Activated T-helper 1 cell treated with Interleukin-2 at 50 U/mL for 16 hours (primary cell): ENCODE data around the gene SCEL.
"Not testable (repeated sequence)": the region's sequence is repeated elsewhere in the genome, so short reads cannot be mapped to it uniquely, and the experiment has no call there.

Experiments used
- DNase-seq: peaks from one replicate; pipeline ENCODE4 v3.0.0-alpha.2; 2020; ENCODE audit warnings: low read depth

SCEL gene

GRCh38 chr13:77662831-77663230 is 127.3 kb downstream of the SCEL start:
- not testable (repeated sequence) for DNase-seq

GRCh38 chr13:77674852-77675251 is 139.3 kb downstream of the SCEL start:
- no peak for DNase-seq

GRCh38 chr13:77678691-77679235 is 143.3 kb downstream of the SCEL start:
- DNase-seq, result no peak

GRCh38 chr13:77687799-77688198 is 152.3 kb downstream of the SCEL start:
- no peak for DNase-seq

- no peak for DNase-seq
Observed at GRCh38 chr13:77691871-77692270, 156.4 kb downstream of the SCEL start.

GRCh38 chr13:77692746-77693448 is 157.4 kb downstream of the SCEL start:
- DNase-seq, result no peak

- DNase-seq, result no peak
Observed at GRCh38 chr13:77693449-77693940, 158.0 kb downstream of the SCEL start.
